Loucy (cell line): ENCODE measurements around the gene SELENOH.

Experiments
- EZH2phosphoT487 ChIP-seq: fragments of 200-600 bp; IDR thresholded peaks from 2 replicates; pipeline ENCODE4 v1.6.1; 2018; ENCODE audit warnings: antibody characterized with exemption, mild to moderate bottlenecking, moderate library complexity, borderline replicate concordance
- TF ChIP-seq, protein P1 (sequence below): fragments of 200-600 bp; sonication (generic); conservative IDR thresholded peaks from 2 replicates; pipeline ENCODE4 v1.5.1; 2014; ENCODE audit warnings: mild to moderate bottlenecking, antibody characterized with exemption, low read length

- TF ChIP-seq, protein P1, sequence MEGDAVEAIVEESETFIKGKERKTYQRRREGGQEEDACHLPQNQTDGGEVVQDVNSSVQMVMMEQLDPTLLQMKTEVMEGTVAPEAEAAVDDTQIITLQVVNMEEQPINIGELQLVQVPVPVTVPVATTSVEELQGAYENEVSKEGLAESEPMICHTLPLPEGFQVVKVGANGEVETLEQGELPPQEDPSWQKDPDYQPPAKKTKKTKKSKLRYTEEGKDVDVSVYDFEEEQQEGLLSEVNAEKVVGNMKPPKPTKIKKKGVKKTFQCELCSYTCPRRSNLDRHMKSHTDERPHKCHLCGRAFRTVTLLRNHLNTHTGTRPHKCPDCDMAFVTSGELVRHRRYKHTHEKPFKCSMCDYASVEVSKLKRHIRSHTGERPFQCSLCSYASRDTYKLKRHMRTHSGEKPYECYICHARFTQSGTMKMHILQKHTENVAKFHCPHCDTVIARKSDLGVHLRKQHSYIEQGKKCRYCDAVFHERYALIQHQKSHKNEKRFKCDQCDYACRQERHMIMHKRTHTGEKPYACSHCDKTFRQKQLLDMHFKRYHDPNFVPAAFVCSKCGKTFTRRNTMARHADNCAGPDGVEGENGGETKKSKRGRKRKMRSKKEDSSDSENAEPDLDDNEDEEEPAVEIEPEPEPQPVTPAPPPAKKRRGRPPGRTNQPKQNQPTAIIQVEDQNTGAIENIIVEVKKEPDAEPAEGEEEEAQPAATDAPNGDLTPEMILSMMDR = no peak
- no peak for TF ChIP-seq EZH2phosphoT487
These were observed 40.2 kb downstream of the SELENOH start for GRCh38 chr11:57781529-57781943.
